ENCODE results near the gene ZNF493.

ZNF493 gene

DNA sequence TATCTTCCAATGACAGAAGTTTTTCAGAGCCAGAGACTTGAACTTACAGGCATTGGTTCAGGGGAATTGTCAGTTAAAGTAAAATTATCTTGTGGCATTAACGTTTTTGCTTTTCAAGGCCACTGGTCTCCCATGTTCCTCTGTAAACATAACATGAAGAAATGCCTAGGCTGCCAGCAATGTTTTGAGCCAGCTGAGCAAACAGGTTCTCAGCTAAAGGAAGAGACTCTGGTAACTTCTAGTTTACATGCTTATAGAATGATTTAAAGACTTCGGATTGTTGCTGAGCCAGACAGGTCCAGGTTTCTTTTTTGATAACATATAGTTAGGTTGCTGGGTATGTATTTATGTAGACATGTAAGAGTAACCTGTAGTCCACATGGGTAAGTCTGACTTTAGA is 35.7 kb downstream of the ZNF493 start:
- no peak overlapping the region for H3K23ac ChIP-seq (ENCODE audit: low read length)
- no peaks in the 10 kb centered on the region for H3K9me3 ChIP-seq (ENCODE audit: insufficient read depth, low read depth, low read length)
- no peak overlapping the region for H2BK120ac ChIP-seq (ENCODE audit: insufficient read depth, low read length, poor library complexity)
- no peaks in the 10 kb centered on the region for H3K79me2 ChIP-seq (ENCODE audit: control insufficient read depth, insufficient read depth, low read length, poor library complexity)
- no peak overlapping the region for H3K4me3 ChIP-seq (ENCODE audit: low read depth, low read length)
- H3K36me3 ChIP-seq (ENCODE audit: control insufficient read depth in 1 of 2, insufficient read depth in 2 of 2, low read length in 2 of 2): no peaks in the 10 kb centered on the region
- no peak overlapping the region for H4K12ac ChIP-seq (ENCODE audit: low read depth, low read length)
- DNase-seq: peak; percentile 72 to 86
- H3K9ac ChIP-seq (ENCODE audit: low read length): no peak overlapping the region
- no peaks in the 10 kb centered on the region for H3K79me1 ChIP-seq (ENCODE audit: low read length)
- no peak overlapping the region for H3K27ac ChIP-seq (ENCODE audit: low read depth, low read length)
- no peak overlapping the region for H3K4ac ChIP-seq (ENCODE audit: low read depth, low read length)
- H4K91ac ChIP-seq (ENCODE audit: low read depth, low read length): no peak overlapping the region
- no peak overlapping the region for H4K8ac ChIP-seq (ENCODE audit: low read depth, low read length)
- no peak overlapping the region for H3K4me2 ChIP-seq (ENCODE audit: low read length)
- H2AK5ac ChIP-seq (ENCODE audit: low read length): no peak overlapping the region
- no peak overlapping the region for H3K18ac ChIP-seq (ENCODE audit: low read length)
- WGBS (ENCODE audit: extremely low coverage, insufficient coverage, insufficient read length): no CpG with 5 or more reads among the region's 2 CpGs
- H2BK5ac ChIP-seq (ENCODE audit: low read depth, low read length, poor library complexity): no peak overlapping the region
- H2AFZ ChIP-seq (ENCODE audit: insufficient read depth, low read length, poor library complexity): no peak overlapping the region
- no peak overlapping the region for H3K14ac ChIP-seq (ENCODE audit: low read length)
- H3K4me1 ChIP-seq (ENCODE audit: control insufficient read depth in 1 of 2, insufficient read depth in 2 of 2, low read length in 2 of 2): no peaks in the 10 kb centered on the region
- no peaks in the 10 kb centered on the region for H3K27me3 ChIP-seq (ENCODE audit: insufficient read depth, low read length)
- no peak overlapping the region for H2BK12ac ChIP-seq (ENCODE audit: low read length)

DNA sequence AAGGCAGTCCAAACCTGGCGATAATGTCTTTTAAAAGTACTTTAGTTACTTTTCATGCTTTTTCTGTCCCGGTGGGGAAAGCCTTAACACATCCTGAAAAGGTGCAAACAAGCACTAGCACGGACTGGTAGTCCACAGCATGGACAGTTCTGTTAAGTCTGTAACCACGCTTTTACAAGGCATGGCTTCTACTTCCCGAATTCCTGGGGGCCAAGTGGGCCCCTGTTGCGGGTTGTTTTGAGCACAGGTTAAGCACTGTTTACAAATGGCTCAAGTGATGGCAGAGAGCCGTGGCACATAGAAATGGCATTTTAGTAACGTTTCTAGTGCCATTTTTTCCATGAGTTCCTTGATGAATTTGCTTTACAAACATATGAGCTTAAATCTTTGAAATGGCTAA is 37.6 kb downstream of the ZNF493 start:
- Histone ChIP-seq H4K8ac (ENCODE audit: low read depth, low read length) (no peak overlapping the region), H2AK5ac (ENCODE audit: low read length) (no peak overlapping the region), H3K14ac (ENCODE audit: low read length) (no peak overlapping the region), H3K27me3 (ENCODE audit: insufficient read depth, low read length) (no peaks in the 10 kb centered on the region), H3K4me3 (ENCODE audit: low read depth, low read length) (no peak overlapping the region), H4K91ac (ENCODE audit: low read depth, low read length) (no peak overlapping the region), H4K12ac (ENCODE audit: low read depth, low read length) (no peak overlapping the region), H2AFZ (ENCODE audit: insufficient read depth, low read length, poor library complexity) (no peak overlapping the region), H2BK12ac (ENCODE audit: low read length) (no peak overlapping the region), H3K23ac (ENCODE audit: low read length) (no peak overlapping the region), H3K27ac (ENCODE audit: low read depth, low read length) (no peak overlapping the region), H2BK5ac (ENCODE audit: low read depth, low read length, poor library complexity) (no peak overlapping the region), H3K9me3 (ENCODE audit: insufficient read depth, low read depth, low read length) (no peaks in the 10 kb centered on the region), H3K4me2 (ENCODE audit: low read length) (no peak overlapping the region), H2BK120ac (ENCODE audit: insufficient read depth, low read length, poor library complexity) (no peak overlapping the region), H3K79me1 (ENCODE audit: low read length) (peaks cover 2% of the 10 kb centered on the region), H3K4ac (ENCODE audit: low read depth, low read length) (no peak overlapping the region), H3K18ac (ENCODE audit: low read length) (no peak overlapping the region), H3K79me2 (ENCODE audit: control insufficient read depth, insufficient read depth, low read length, poor library complexity) (no peaks in the 10 kb centered on the region), H3K9ac (ENCODE audit: low read length) (no peak overlapping the region), H3K36me3 (ENCODE audit: control insufficient read depth in 1 of 2, insufficient read depth in 2 of 2, low read length in 2 of 2) (no peaks in the 10 kb centered on the region), H3K4me1 (ENCODE audit: control insufficient read depth in 1 of 2, insufficient read depth in 2 of 2, low read length in 2 of 2) (peaks cover 5 to 6% of the 10 kb centered on the region in 2 experiments)
- no CpG with 5 or more reads among the region's 8 CpGs for WGBS (ENCODE audit: extremely low coverage, insufficient coverage, insufficient read length)
- no peak for DNase-seq

DNA sequence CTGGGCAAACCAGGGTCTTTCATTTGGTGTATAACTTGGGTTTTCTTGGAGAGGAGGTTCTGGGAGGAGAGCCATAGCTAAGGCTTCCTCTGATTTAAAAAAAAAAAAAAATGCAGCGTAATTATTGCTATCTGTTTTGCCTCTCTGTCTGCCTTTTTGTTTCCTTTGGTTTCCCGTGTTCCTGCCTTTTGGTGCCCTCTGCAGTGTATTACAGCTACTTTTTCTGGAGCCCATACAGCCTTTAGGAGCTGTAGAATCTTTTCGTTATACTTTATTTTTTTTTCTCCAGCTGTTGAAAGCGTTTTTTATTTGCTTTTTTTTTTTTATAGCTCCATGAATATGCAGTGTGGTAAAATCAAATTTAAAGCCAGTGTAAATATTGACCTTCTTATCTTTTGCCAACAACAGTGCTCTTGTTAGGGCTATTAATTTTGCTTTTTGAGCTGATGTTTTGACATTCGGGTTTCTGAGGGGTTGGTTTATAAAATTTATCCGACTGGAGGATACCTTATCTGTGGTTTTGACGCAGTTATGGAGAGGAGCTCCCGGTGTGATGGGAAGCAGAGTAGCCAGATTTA is 38.1 kb downstream of the ZNF493 start:
- Histone ChIP-seq H3K27ac (ENCODE audit: low read depth, low read length) (no peak overlapping the region), H3K18ac (ENCODE audit: low read length) (no peak overlapping the region)

DNA sequence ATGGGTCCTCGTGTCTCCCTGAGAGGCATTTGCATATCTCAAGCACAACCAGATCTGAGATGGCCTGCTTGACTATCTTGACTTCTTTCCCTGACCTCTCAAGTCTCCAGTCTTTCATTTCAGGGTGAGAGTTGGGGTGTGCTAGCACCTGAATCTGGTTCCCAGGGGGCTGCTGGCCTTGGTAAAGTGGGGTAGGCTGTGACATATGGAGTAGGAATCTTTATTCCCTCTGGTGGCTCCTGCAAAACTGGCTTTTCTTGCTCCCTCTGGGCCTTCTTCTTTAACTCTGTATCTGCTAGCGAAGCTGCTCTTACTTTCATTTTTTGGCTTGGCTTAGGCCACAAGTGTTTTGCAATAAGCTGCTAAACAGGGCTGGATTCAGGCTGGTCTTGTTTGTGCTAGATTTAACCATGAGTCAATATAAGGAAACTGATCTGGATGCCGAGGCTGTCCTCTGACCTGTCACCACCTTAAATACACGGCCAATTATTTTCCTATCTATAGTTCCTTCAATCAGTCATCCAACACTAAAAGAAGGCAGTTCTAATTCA is 42.3 kb downstream of the ZNF493 start:
- no peak overlapping the region for H4K91ac ChIP-seq (ENCODE audit: low read depth, low read length)
- H3K27ac ChIP-seq (ENCODE audit: low read depth, low read length): peak overlapping the region; percentile 12
- H4K8ac ChIP-seq (ENCODE audit: low read depth, low read length): no peak overlapping the region
- peaks cover 3 to 10% of the 10 kb centered on the region in 2 experiments for H3K36me3 ChIP-seq (ENCODE audit: control insufficient read depth in 1 of 2, insufficient read depth in 2 of 2, low read length in 2 of 2)
- H2AK5ac ChIP-seq (ENCODE audit: low read length): no peak overlapping the region
- no peaks in the 10 kb centered on the region for H3K79me2 ChIP-seq (ENCODE audit: control insufficient read depth, insufficient read depth, low read length, poor library complexity)
- no peak overlapping the region for H3K23ac ChIP-seq (ENCODE audit: low read length)
- H3K18ac ChIP-seq (ENCODE audit: low read length): no peak overlapping the region
- H3K4ac ChIP-seq (ENCODE audit: low read depth, low read length): no peak overlapping the region
- DNase-seq: peak; percentile 89 to 94
- WGBS (ENCODE audit: extremely low coverage, insufficient coverage, insufficient read length): no CpG with 5 or more reads among the region's 4 CpGs
- H3K79me1 ChIP-seq (ENCODE audit: low read length): peaks cover 2% of the 10 kb centered on the region
- H3K4me2 ChIP-seq (ENCODE audit: low read length): no peak overlapping the region
- no peak overlapping the region for H2BK12ac ChIP-seq (ENCODE audit: low read length)
- H2BK120ac ChIP-seq (ENCODE audit: insufficient read depth, low read length, poor library complexity): no peak overlapping the region
- no peaks in the 10 kb centered on the region for H3K27me3 ChIP-seq (ENCODE audit: insufficient read depth, low read length)
- H2AFZ ChIP-seq (ENCODE audit: insufficient read depth, low read length, poor library complexity): no peak overlapping the region
- no peak overlapping the region for H4K12ac ChIP-seq (ENCODE audit: low read depth, low read length)
- no peaks in the 10 kb centered on the region for H3K9me3 ChIP-seq (ENCODE audit: insufficient read depth, low read depth, low read length)
- no peak overlapping the region for H2BK5ac ChIP-seq (ENCODE audit: low read depth, low read length, poor library complexity)
- no peak overlapping the region for H3K4me3 ChIP-seq (ENCODE audit: low read depth, low read length)
- peaks cover 9 to 15% of the 10 kb centered on the region in 2 experiments for H3K4me1 ChIP-seq (ENCODE audit: control insufficient read depth in 1 of 2, insufficient read depth in 2 of 2, low read length in 2 of 2)
- no peak overlapping the region for H3K9ac ChIP-seq (ENCODE audit: low read length)
- no peak overlapping the region for H3K14ac ChIP-seq (ENCODE audit: low read length)

More for the DNA sequence above, 38.1 kb downstream of the ZNF493 start:
- H3K9me3 ChIP-seq (ENCODE audit: insufficient read depth, low read depth, low read length): no peaks in the 10 kb centered on the region
- no peak overlapping the region for H2BK120ac ChIP-seq (ENCODE audit: insufficient read depth, low read length, poor library complexity)
- H2BK12ac ChIP-seq (ENCODE audit: low read length): no peak overlapping the region
- DNase-seq: no peak
- H3K4me1 ChIP-seq (ENCODE audit: control insufficient read depth in 1 of 2, insufficient read depth in 2 of 2, low read length in 2 of 2): peaks cover 9 to 11% of the 10 kb centered on the region in 2 experiments
- H3K4me3 ChIP-seq (ENCODE audit: low read depth, low read length): no peak overlapping the region
- no CpG with 5 or more reads among the region's 8 CpGs for WGBS (ENCODE audit: extremely low coverage, insufficient coverage, insufficient read length)
- no peak overlapping the region for H2BK5ac ChIP-seq (ENCODE audit: low read depth, low read length, poor library complexity)
- no peak overlapping the region for H3K4me2 ChIP-seq (ENCODE audit: low read length)
- H4K91ac ChIP-seq (ENCODE audit: low read depth, low read length): no peak overlapping the region
- no peak overlapping the region for H2AK5ac ChIP-seq (ENCODE audit: low read length)
- H3K36me3 ChIP-seq (ENCODE audit: control insufficient read depth in 1 of 2, insufficient read depth in 2 of 2, low read length in 2 of 2): no peaks in the 10 kb centered on the region
- no peaks in the 10 kb centered on the region for H3K79me2 ChIP-seq (ENCODE audit: control insufficient read depth, insufficient read depth, low read length, poor library complexity)
- H2AFZ ChIP-seq (ENCODE audit: insufficient read depth, low read length, poor library complexity): no peak overlapping the region
- H3K14ac ChIP-seq (ENCODE audit: low read length): no peak overlapping the region
- H3K23ac ChIP-seq (ENCODE audit: low read length): no peak overlapping the region
- no peaks in the 10 kb centered on the region for H3K27me3 ChIP-seq (ENCODE audit: insufficient read depth, low read length)
- no peak overlapping the region for H3K4ac ChIP-seq (ENCODE audit: low read depth, low read length)
- H4K12ac ChIP-seq (ENCODE audit: low read depth, low read length): no peak overlapping the region
- no peak overlapping the region for H3K9ac ChIP-seq (ENCODE audit: low read length)
- H3K79me1 ChIP-seq (ENCODE audit: low read length): peaks cover 2% of the 10 kb centered on the region
- H4K8ac ChIP-seq (ENCODE audit: low read depth, low read length): no peak overlapping the region
